GM12873 (cell line): ENCODE results near the gene MYO1F.

ENCODE experiments used
- TF ChIP-seq, protein P1 (sequence below): IDR thresholded peaks from 2 replicates; pipeline ENCODE4 v1.5.1; 2012; ENCODE audit warnings: low read depth, mild to moderate bottlenecking, moderate library complexity, low read length, control low read depth; ENCODE audit not compliant: insufficient read depth; ENCODE audit errors: missing control alignments

The MYO1F gene

DNA sequence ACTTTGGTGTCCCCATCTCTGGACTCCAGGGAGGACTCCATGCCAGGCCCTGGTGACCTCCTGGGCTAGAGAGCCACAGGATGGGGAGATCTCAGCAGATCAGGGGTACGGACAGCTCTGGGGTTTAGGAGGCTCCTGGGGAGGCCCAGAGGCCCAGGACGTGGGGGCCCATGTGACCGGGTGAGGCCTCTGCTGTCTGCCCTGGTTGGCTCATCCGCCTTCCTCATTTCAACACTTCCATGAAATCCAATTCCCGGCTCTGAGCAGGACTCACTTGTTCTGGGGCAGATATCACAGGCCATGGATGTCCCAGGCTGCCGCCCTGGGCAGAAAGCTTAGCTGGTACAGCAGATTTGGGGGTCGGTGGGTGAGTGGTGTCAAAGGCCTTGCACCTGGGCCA lies 73.7 kb downstream of the MYO1F start:
- TF ChIP-seq, protein P1, sequence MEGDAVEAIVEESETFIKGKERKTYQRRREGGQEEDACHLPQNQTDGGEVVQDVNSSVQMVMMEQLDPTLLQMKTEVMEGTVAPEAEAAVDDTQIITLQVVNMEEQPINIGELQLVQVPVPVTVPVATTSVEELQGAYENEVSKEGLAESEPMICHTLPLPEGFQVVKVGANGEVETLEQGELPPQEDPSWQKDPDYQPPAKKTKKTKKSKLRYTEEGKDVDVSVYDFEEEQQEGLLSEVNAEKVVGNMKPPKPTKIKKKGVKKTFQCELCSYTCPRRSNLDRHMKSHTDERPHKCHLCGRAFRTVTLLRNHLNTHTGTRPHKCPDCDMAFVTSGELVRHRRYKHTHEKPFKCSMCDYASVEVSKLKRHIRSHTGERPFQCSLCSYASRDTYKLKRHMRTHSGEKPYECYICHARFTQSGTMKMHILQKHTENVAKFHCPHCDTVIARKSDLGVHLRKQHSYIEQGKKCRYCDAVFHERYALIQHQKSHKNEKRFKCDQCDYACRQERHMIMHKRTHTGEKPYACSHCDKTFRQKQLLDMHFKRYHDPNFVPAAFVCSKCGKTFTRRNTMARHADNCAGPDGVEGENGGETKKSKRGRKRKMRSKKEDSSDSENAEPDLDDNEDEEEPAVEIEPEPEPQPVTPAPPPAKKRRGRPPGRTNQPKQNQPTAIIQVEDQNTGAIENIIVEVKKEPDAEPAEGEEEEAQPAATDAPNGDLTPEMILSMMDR = no peak

DNA sequence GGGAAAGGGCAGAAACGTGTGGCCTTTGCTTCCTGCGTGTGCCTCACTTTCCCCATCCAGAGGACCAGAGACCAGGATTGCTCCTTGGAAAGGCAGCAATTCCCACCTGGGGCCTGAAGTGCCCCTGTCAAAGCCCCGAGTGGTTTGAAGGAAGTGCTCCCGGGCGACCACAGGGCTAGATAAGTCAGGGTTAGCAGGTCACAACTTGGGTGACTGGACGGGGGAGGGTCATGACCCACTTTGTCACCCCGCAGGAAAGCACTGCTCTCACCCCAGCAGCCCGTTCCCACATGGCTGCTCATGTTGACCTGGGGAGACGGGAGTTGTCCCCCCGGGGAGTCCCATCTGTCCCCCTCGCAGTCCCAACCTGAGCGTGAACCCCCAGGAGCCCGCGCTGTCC lies 75.3 kb downstream of the MYO1F start:
- TF ChIP-seq, protein P1 = no peak

DNA sequence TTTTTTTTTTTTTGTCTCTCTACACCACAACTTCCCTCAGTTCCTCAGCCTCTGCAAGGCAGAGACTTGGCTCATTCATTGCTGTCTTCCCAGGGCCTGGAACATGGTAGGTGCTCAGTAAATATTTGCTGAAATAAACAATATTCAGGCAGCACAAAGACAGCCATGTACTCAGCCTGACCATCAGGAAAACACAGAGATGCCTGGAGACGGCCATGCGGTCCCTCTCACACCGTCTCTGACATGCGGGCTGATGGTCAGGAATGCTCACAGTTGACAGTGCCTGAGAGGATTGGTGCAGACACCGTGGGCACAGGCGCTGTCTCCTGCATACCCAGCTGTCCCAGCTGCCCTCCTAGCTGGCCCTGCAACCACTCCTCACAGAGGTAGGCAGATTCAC lies 75.7 kb downstream of the MYO1F start:
- TF ChIP-seq, protein P1 = no peak

- TF ChIP-seq, protein P1 = no peak
These were observed 77.1 kb downstream of the MYO1F start for GRCh38 chr19:8500158-8500557.

- TF ChIP-seq, protein P1 = no peak
These were observed 78.0 kb downstream of the MYO1F start for GRCh38 chr19:8499048-8499833.

- TF ChIP-seq, protein P1 = no peak
These were observed 78.9 kb downstream of the MYO1F start for GRCh38 chr19:8498295-8498694.

DNA sequence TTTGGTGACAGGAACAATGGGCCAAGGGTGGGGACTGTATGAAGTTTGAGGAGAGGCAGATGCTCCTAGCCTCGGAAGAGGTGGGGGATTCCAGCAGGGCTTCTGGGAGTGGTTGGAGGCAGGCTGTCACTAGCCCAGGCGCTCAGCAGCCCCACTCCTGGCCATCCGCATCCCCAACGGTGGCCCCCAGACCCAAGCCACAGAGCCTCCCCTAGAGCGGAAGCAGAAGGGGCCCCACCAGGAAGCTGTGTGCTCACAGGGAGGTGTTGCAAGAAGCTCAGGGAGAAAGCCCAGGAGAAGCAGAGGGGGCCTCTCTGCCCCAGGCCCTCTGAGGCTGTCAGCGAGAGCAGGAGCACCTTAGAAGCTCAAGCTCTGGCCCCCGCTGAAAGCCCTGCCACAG lies 83.1 kb downstream of the MYO1F start:
- TF ChIP-seq, protein P1 = no peak
